Loucy (cell line): ENCODE data around the gene CHN1.

Experiments used
- H2AFZ ChIP-seq: fragments of 200-600 bp; sonication (generic); 2 replicates; pipeline ENCODE4 v1.6.0; 2016; ENCODE audit warnings: antibody characterized with exemption, mild to moderate bottlenecking, low read length, moderate library complexity
- H3F3A ChIP-seq: fragments of 200-600 bp; 2 replicates; pipeline ENCODE4 v1.6.0; 2016; ENCODE audit warnings: antibody characterized with exemption, low read depth, mild to moderate bottlenecking
- H3K27me3 ChIP-seq: fragments of 200-600 bp; sonication (generic); 2 replicates; pipeline ENCODE4 v1.6.1; 2014; ENCODE audit warnings: low read length, mild to moderate bottlenecking; ENCODE audit not compliant: insufficient read depth, poor library complexity, severe bottlenecking
- H3K36me3 ChIP-seq: fragments of 200-600 bp; sonication (generic); 2 replicates; pipeline ENCODE4 v1.6.1; 2016; ENCODE audit warnings: low read length; ENCODE audit not compliant: insufficient read depth
- H3K4me1 ChIP-seq: fragments of 200-600 bp; sonication (generic); 2 replicates; pipeline ENCODE4 v1.5.1; 2014; ENCODE audit warnings: low read length, mild to moderate bottlenecking; ENCODE audit not compliant: insufficient read depth, poor library complexity, severe bottlenecking
- H3K4me2 ChIP-seq: fragments of 200-600 bp; sonication (generic); 2 replicates; pipeline ENCODE4 v1.6.0; 2014; ENCODE audit warnings: antibody characterized with exemption, low read length, low read depth, mild to moderate bottlenecking; ENCODE audit not compliant: poor library complexity, severe bottlenecking
- H3K4me3 ChIP-seq: fragments of 200-600 bp; sonication (generic); 2 replicates; pipeline ENCODE4 v1.5.1; 2014; ENCODE audit warnings: low read length, mild to moderate bottlenecking, mixed read lengths; ENCODE audit not compliant: poor library complexity, severe bottlenecking
- H3K79me2 ChIP-seq: fragments of 200-600 bp; sonication (generic); 2 replicates; pipeline ENCODE4 v1.6.1; 2014; ENCODE audit warnings: low read length; ENCODE audit not compliant: insufficient read depth
- H3K9ac ChIP-seq: fragments of 200-600 bp; sonication (generic); 2 replicates; pipeline ENCODE4 v1.6.0; 2014; ENCODE audit warnings: mild to moderate bottlenecking, low read depth, low read length, moderate library complexity; ENCODE audit not compliant: poor library complexity, severe bottlenecking
- H3K9me2 ChIP-seq: fragments of 200-600 bp; sonication (generic); replicated peaks from 2 replicates; pipeline ENCODE4 v1.6.1; 2016; ENCODE audit warnings: low read depth, low read length, mixed read lengths
- H3K9me3 ChIP-seq: fragments of 200-600 bp; sonication (generic); 2 replicates; pipeline ENCODE4 v1.6.1; 2014; ENCODE audit warnings: mild to moderate bottlenecking, antibody characterized with exemption, low read length, low read depth; ENCODE audit not compliant: insufficient read depth
- H4K20me1 ChIP-seq: fragments of 200-600 bp; sonication (generic); 2 replicates; pipeline ENCODE4 v1.6.0; 2014; ENCODE audit warnings: antibody characterized with exemption, low read length, mild to moderate bottlenecking; ENCODE audit not compliant: insufficient read depth, poor library complexity, severe bottlenecking
- CTCF ChIP-seq: fragments of 200-600 bp; sonication (generic); conservative IDR thresholded peaks from 2 replicates; pipeline ENCODE4 v1.5.1; 2014; ENCODE audit warnings: mild to moderate bottlenecking, antibody characterized with exemption, low read length
- EZH2phosphoT487 ChIP-seq: fragments of 200-600 bp; IDR thresholded peaks from 2 replicates; pipeline ENCODE4 v1.6.1; 2018; ENCODE audit warnings: antibody characterized with exemption, mild to moderate bottlenecking, moderate library complexity, borderline replicate concordance

The CHN1 gene

GRCh38 chr2:175008009-175008408 is 2.8 kb upstream of the CHN1 start:
- Histone ChIP-seq H3K36me3 (no peaks in the 10 kb centered on the region), H3K27me3 (no peaks in the 10 kb centered on the region), H3K4me3 (no peak overlapping the region), H3K9me3 (no peaks in the 10 kb centered on the region), H3K9me2 (no peaks in the 10 kb centered on the region), H2AFZ (no peak overlapping the region), H3K9ac (no peak overlapping the region), H3K79me2 (no peaks in the 10 kb centered on the region), H4K20me1 (no peaks in the 10 kb centered on the region), H3K4me1 (peaks cover 4% of the 10 kb centered on the region), H3K4me2 (no peak overlapping the region), H3F3A (no peaks in the 10 kb centered on the region)
- TF ChIP-seq CTCF (no peak), EZH2phosphoT487 (no peak)

- Histone ChIP-seq H2AFZ (no peak overlapping the region), H4K20me1 (no peaks in the 10 kb centered on the region), H3K4me1 (peaks cover 2% of the 10 kb centered on the region), H3K79me2 (no peaks in the 10 kb centered on the region), H3K36me3 (no peaks in the 10 kb centered on the region), H3K4me3 (no peak overlapping the region), H3K9me3 (no peaks in the 10 kb centered on the region), H3K9ac (no peak overlapping the region), H3F3A (no peaks in the 10 kb centered on the region), H3K4me2 (no peak overlapping the region), H3K27me3 (no peaks in the 10 kb centered on the region), H3K9me2 (no peaks in the 10 kb centered on the region)
- TF ChIP-seq EZH2phosphoT487 (no peak), CTCF (no peak)
Observed at GRCh38 chr2:175007510-175007909, 2.3 kb upstream of the CHN1 start.

GRCh38 chr2:175006281-175006680 is 1.1 kb upstream of the CHN1 start:
- H2AFZ ChIP-seq: no peak overlapping the region
- no peaks in the 10 kb centered on the region for H3K79me2 ChIP-seq
- H3K9me3 ChIP-seq: no peaks in the 10 kb centered on the region
- no peak overlapping the region for H3K4me3 ChIP-seq
- no peaks in the 10 kb centered on the region for H3K36me3 ChIP-seq
- no peaks in the 10 kb centered on the region for H3F3A ChIP-seq
- no peaks in the 10 kb centered on the region for H3K27me3 ChIP-seq
- H3K9me2 ChIP-seq: no peaks in the 10 kb centered on the region
- TF ChIP-seq EZH2phosphoT487 (no peak), CTCF (no peak)
- H3K9ac ChIP-seq: no peak overlapping the region
- no peaks in the 10 kb centered on the region for H4K20me1 ChIP-seq
- no peaks in the 10 kb centered on the region for H3K4me1 ChIP-seq
- H3K4me2 ChIP-seq: no peak overlapping the region
